ENCODE results near the gene WDFY4.

The WDFY4 gene

GRCh38 chr10:48767373-48768143 is 82.9 kb downstream of the WDFY4 start:
- TF ChIP-seq ZNF274 (IDR thresholded peaks at IDR 0.05; ENCODE audit: low read depth, low read length): no peak
- no peak overlapping the region for H3K4me3 ChIP-seq (ENCODE audit: low read length)

- H3K4me3 ChIP-seq (ENCODE audit: low read length): no peak overlapping the region
- TF ChIP-seq ZNF274 (IDR thresholded peaks at IDR 0.05; ENCODE audit: low read depth, low read length): no peak
Observed at GRCh38 chr10:48768144-48768766, 83.6 kb downstream of the WDFY4 start.

- H3K4me3 ChIP-seq (ENCODE audit: low read length): no peak overlapping the region
- TF ChIP-seq ZNF274 (IDR thresholded peaks at IDR 0.05; ENCODE audit: low read depth, low read length): no peak
Observed at GRCh38 chr10:48768926-48769325, 84.3 kb downstream of the WDFY4 start.

- H3K4me3 ChIP-seq (ENCODE audit: low read length): no peak overlapping the region
- no peak for TF ChIP-seq ZNF274 (IDR thresholded peaks at IDR 0.05; ENCODE audit: low read depth, low read length)
Observed at GRCh38 chr10:48769706-48770435, 85.2 kb downstream of the WDFY4 start.

GRCh38 chr10:48770561-48771089 is 86.0 kb downstream of the WDFY4 start:
- no peak for TF ChIP-seq ZNF274 (IDR thresholded peaks at IDR 0.05; ENCODE audit: low read depth, low read length)
- H3K4me3 ChIP-seq (ENCODE audit: low read length): no peak overlapping the region

GRCh38 chr10:48771234-48771633 is 86.6 kb downstream of the WDFY4 start:
- H3K4me3 ChIP-seq (ENCODE audit: low read length): no peak overlapping the region
- no peak for TF ChIP-seq ZNF274 (IDR thresholded peaks at IDR 0.05; ENCODE audit: low read depth, low read length)

- no peak for TF ChIP-seq ZNF274 (IDR thresholded peaks at IDR 0.05; ENCODE audit: low read depth, low read length)
- no peak overlapping the region for H3K4me3 ChIP-seq (ENCODE audit: low read length)
Observed at GRCh38 chr10:48772059-48772458, 87.4 kb downstream of the WDFY4 start.

GRCh38 chr10:48773580-48773979 is 88.9 kb downstream of the WDFY4 start:
- TF ChIP-seq ZNF274 (IDR thresholded peaks at IDR 0.05; ENCODE audit: low read depth, low read length): no peak
- H3K4me3 ChIP-seq (ENCODE audit: low read length): no peak overlapping the region

GRCh38 chr10:48774416-48775205 is 89.9 kb downstream of the WDFY4 start:
- no peak for TF ChIP-seq ZNF274 (IDR thresholded peaks at IDR 0.05; ENCODE audit: low read depth, low read length)
- H3K4me3 ChIP-seq (ENCODE audit: low read length): no peak overlapping the region

GRCh38 chr10:48775206-48775517 is 90.5 kb downstream of the WDFY4 start:
- H3K4me3 ChIP-seq (ENCODE audit: low read length): no peak overlapping the region
- TF ChIP-seq ZNF274 (IDR thresholded peaks at IDR 0.05; ENCODE audit: low read depth, low read length): no peak

GRCh38 chr10:48776005-48776522 is 91.4 kb downstream of the WDFY4 start:
- no peak overlapping the region for H3K4me3 ChIP-seq (ENCODE audit: low read length)
- no peak for TF ChIP-seq ZNF274 (IDR thresholded peaks at IDR 0.05; ENCODE audit: low read depth, low read length)

- H3K4me3 ChIP-seq (ENCODE audit: low read length): no peak overlapping the region
Observed at GRCh38 chr10:48776528-48776927, 91.9 kb downstream of the WDFY4 start.

GRCh38 chr10:48777110-48777509 is 92.4 kb downstream of the WDFY4 start:
- H3K4me3 ChIP-seq (ENCODE audit: low read length): no peak overlapping the region
- TF ChIP-seq ZNF274 (IDR thresholded peaks at IDR 0.05; ENCODE audit: low read depth, low read length): no peak

More at GRCh38 chr10:48776528-48776927, 91.9 kb downstream of the WDFY4 start:
- TF ChIP-seq ZNF274 (IDR thresholded peaks at IDR 0.05; ENCODE audit: low read depth, low read length): no peak

Measured in GM08714 (cell line).